Central memory CD4-positive, alpha-beta T cell (primary cell): Measurements from ENCODE around the gene RBMS2.
"Not testable (repeated sequence)": the region's sequence is repeated elsewhere in the genome, so short reads cannot be mapped to it uniquely, and the experiment has no call there.

Source experiments
- DNase-seq: peaks from one replicate; pipeline ENCODE4 v3.0.0; 2022

Gene RBMS2

GRCh38 chr12:56518570-56518969 is 3.0 kb upstream of the RBMS2 start:
- no peak for DNase-seq

DNA sequence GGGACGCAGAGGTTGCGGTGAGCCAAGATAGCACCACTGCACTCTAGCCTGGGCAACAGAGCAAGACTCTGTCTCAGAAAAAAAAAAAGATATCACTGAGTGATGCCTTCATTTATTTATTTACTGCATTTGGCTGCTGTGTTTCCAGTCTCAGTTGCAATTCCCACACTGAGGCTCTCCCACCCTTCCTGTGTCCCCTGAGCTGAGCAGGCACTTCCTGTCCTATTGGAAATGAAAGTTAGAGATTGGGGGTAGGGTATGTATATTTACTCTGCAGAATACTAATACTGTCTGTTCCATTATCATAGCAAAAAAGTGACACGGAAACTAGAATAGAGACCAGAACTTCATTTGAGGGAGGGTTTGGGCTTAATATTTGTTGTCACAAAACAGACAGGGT is 1.6 kb upstream of the RBMS2 start:
- no peak for DNase-seq

DNA sequence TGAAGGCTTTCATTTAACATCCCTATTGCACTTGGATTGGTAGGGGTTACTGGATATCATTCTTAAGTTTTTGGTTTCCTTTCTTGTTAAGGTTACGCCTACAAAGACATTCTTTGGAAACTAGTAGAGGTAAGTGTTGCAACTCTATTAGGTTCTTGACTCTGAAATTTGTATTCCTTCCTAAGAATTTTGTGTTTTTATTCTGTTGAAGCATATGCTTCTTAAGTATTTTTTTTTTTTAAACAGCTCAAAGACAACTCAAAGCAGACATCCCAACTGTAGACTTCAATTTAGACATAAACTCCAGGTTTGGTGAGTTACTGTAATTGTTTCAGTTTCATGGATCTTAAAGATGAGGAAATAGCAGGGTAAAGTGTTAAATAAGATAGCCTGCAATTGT is 1.1 kb upstream of the RBMS2 start:
- DNase-seq: no peak

DNA sequence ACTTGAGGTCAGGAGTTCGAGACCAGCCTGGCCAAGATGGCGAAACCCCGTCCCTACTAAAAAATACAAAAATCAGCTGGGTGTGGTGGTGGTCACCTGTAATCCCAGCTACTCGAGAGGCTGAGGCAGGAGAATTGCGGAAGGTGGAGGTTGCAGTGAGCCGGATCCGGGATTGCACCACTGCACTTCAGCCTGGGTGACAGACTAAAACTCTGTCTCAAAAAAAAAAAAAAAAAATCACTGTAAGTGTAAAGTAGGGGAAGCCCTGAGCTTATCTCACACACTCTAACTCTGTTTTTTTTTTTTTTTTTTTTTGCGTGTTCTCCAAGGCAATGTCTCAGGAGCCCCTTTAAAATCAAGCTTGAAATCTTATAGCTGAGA is 421 bp upstream of the RBMS2 start:
- no peak for DNase-seq

DNA sequence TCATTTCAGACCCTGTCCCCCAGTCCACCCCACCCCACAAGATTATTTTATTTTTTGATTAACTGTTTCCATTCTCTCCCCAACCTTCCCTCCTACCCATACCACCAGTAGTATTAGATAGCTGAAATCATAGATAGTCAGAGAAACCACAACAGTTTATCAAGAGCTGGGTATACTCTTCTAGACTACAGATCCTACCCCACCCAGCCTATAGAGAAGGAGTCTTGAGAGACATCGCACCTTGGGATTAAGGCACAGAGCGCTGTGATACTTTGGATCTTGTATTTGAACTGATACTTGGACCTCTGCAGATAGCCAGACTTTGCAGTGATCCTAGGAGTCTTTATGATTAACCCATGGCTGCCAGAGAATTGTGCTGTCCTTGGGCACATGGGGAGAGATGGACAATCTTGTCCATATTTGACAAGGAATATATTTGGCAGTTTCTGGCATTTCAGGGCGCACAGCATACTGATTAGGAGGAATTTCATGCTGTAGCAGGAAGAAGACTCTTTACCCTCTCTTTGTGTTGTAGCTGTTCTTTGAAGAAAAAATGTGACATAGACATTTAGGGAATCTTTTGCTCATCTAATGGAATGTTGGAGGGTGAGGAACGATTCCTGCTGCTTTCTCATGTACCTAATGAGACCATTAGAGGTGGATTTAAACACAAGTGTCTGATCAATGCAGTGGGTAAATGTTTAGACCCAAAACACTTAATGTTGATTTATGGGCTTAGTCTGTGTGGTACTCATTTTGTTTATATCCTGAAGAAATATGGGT is 982 bp downstream of the RBMS2 start:
- no peak for DNase-seq

DNA sequence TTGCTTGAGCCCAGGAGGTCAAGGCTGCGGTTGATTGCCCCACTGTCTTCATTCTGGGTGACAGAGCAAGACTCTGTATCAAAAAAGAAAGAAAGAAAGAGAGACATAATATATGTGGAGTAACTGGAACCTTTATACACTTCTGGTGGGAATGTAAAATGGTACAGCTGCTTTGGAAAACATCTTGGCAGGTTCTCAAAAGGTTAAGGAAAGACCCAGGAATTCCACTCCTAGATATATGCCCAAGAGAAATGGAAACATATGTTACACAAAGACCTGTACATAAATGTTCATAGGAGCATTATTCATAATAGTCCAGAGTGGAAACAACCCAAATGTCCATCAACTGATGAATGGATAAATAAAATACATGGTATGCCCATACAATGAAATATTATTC is 7.2 kb downstream of the RBMS2 start:
- no peak for DNase-seq

DNA sequence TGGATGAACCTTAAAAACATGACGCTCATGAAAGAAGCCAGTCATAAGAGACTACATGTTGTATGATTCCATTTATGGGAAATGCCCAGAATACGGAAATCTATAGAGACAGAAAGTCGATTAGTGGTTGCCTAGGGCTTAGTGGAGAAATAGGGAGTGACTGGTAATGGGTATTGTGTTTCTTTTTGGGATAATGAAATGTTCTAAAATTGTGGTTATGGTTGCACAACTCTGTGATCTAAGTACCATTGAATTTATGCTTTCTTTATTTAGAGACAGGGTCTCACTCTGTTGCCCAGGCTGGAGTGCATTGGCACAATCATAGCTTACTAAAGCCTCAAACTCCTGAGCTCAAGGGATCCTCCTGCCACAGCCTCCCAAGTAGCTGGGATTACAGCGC is 8.0 kb downstream of the RBMS2 start:
- DNase-seq: no peak

DNA sequence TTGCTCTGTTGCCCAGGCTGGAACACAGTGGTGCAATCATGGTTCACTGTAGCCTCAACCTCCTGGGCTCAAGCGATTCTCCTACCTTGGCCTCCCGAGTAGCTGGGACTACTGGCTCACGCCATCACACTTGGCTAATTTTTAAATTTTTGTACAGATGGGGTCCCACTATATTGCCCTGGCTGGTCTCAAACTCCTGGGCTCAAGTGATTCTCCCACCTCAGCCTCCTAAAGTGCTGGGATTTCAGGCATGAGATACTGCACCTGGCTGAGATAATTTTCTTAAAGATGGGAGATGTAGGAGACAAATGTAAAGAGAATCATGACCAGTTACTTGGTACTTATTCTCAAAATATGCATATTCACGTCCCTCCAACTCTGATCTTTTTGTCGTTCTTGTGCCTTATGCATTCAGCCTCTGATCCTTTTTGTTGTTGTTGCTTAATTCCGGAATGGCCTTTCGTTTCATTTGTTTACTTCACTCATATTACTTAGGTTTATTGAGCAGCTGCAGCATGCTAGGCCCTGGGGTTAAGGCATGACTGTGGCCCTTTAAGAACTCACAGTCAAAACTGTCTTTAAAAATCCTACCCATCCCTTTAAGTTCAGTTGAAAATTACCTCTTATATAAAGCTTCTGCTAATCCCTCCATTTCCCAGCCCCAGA is 8.9 kb downstream of the RBMS2 start:
- DNase-seq: no peak

DNA sequence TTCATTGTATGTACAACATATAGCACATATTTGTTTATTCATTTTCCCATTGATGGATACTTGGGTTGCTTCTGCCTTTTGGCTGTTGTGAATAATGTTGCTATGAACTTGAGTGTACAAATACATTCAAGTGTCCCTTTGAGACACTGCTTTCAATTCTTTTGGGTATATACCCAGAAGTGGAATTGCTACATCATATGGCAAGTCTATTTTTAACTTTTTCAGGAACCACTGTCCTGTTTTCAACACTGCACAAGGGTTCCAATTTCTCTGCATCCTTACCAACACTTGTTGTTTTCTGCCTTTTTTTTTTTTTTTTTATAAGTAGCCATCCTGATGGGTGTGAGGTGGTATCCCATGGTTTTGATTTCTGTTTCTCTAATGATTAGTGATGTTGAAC is 15.9 kb downstream of the RBMS2 start:
- no peak for DNase-seq

DNA sequence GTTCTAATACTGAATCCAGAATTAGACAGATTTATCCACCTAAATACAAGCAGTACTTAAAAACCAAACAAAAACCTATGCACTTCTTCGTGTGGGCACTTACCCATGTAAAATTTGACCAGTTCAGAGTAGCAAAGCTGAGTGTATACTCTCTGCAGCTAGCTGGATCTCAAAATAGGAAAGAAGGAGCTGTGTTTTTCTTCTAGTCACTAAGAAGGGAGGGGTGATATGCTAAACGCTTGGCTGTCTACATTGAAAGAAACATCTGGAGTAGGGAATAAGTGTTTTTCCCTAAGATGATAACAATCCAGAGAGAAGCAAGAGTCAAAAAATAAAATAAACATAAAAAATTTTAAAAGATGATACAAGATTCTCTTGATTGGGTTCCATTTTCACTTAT is 20.0 kb downstream of the RBMS2 start:
- no peak for DNase-seq

DNA sequence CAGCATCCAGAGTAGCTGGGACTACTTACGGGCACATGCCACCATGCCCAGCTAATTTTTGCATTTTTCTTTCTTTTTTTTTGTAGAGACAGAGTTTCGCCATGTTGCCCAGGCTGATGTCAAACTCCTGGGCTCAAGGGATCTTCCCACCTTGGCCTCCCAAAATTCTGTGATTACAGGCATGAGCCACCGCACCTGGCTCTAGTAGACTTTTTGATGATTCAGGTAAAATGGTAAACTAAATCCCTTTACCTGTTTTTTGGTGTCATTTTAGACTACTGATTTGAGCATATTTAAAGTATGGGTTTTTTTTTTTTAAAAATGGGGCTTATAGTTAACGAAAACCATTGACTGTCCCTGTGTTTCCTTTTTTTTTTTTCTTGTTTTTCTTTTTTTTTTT is 20.5 kb downstream of the RBMS2 start:
- DNase-seq: no peak

DNA sequence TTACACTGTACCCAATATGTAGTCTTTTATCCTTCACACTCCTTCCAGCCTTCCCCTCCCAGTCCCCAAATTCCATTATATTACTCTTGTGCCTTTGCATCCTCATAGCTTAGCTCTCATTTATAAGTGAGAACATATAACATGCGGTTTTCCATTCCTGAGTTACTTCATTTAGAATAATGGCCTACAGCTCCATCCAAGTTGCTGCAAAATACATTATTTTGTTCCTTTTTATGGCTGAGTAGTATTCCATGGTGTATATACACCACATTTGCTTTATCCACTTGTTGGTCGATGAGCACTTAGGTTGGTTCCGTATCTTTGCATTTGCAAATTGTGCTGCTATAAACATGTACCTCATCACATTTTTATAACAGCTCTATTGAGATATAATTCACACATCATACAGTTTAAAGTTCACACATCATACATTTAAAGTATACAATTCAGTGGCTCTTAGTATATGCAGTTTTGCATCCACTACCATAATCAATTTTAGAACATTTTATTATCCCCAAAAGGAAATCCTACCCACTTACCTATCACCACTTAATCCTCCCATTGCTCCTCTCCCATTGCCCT is 23.5 kb downstream of the RBMS2 start:
- no peak for DNase-seq

GRCh38 chr12:56546680-56547079 is 25.1 kb downstream of the RBMS2 start:
- DNase-seq: no peak

GRCh38 chr12:56551070-56551469 is 29.4 kb downstream of the RBMS2 start:
- DNase-seq: no peak

DNA sequence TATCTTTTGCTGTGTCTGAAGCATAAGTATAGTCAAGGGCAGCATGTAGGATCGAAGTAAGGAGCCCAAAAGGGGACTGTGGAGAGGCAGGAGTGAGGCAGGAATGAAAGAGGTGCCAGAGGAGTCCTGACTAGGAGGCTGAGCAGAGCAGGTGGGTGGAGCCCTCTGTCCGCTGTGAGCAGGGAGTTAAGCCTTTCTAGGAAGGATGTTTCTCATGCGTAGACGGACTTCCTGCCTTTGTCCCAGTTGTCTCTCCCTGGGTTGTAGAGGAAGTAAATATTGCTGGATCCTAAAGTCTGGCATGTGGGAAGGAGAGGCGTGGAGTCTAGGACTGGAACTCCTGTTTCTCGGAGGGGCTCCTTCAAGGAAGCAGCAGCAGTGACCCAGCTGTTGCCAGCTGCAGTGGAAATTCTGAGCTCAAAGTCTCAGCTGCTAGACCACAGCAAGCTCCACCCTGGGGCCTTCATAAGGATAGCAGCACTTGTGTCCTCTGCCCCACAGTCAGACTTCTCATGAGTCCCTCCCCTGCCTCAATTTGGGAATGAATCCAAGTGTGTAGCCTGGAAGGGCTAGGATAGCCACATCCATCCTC is 44.0 kb downstream of the RBMS2 start:
- no peak for DNase-seq

DNA sequence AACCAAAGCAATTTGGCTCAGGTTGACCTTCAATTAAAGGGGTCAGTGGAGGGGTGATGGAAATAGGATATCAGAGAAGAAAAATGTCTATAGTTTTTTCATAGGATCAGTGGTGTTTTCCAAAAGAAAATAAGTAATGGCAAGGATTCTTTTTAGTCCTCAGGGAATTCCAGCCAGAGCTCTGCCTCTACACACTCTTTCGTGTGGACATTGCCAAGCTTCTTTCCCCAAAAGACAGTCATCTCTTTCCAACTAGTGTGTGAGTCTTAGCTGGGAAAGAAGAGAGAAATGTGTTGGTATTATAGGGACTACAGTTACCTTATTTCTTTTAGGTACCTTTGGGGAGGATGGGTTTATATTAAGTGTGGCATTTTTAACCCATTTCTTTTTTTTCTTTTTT is 46.5 kb downstream of the RBMS2 start:
- no peak for DNase-seq

DNA sequence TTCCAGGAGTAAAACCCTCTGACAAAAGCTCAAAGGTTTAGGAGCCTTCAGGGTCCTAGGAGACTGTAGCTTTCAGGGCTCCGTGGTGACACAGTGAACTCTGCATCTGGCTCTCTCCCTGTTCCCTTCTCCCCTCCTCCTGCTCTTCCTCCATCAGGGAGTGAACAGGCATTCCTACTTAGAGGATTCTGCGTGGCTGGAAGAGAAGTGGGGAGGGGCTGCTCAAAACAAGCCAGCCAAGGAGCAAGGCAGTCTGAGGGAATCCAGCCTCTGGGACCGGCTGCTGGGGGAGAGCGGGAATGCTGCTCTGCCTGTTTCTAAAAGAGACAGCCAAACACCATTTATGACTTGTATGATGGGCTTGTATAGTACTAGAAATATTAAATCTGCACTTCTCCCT is 49.5 kb downstream of the RBMS2 start:
- DNase-seq: no peak

DNA sequence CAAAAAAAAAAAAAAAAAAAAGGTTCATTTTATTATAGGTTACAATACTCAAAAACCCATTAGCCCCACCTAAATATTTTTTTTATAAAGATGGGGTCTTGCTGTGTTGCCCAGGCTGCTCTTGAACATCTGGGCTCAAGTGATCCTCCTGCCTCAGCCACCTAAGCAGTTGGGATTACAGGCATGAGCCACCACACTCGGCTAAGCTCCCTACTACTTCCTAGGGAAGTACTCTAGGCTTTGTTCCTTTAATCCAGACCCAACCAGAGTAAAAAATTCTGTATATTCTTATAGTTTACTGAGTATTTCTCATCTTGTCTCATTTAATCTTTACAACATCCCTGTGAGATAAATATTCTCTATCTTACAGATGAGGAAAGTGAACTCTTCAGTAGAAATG is 50.7 kb downstream of the RBMS2 start:
- no peak for DNase-seq

DNA sequence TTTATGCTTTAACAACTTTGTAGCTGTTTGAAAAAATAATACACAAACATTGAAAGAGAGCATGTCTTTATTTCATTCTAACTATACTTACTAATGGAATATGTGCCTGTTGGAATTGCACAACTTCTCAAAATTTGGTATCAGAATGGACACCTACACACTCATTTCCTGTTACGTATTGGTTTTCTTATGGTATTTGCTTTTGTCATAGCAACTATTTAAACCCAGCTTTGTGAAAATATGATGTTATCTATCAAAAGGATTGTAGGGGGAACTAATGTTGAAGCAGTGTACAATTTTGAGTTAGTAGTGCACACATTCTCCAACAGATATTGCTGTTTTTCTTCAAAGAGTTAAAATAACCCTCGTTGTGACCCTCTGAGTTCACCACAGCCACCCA is 52.6 kb downstream of the RBMS2 start:
- DNase-seq: no peak

- DNase-seq: not testable (repeated sequence)
Observed at GRCh38 chr12:56577248-56577647, 55.6 kb downstream of the RBMS2 start.

DNA sequence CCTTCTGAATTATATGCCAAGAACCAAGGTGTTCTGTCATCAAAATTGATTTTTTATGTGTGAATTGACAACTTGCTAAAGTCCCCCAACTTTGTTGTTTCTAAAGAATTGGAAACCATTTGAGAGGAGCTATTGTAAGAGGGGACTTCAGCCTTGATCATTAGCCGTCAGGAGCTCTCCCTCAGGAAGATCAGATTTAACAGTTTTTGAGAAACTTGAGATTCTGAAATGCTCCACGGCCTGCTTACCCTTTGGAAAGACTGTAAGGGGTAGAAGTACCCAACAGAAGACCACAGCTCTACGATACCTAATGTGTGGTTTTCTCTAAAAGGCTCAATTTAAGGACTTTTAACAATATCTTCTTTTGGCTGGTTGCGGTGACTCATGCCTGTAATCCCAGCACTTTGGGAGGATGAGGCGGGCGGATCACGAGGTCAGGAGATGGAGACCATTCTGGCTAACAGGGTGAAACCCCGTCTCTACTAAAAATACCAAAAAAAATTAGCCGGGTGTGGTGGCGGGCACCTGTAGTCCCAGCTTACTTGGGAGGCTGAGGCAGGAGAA is 57.4 kb downstream of the RBMS2 start:
- no peak for DNase-seq

DNA sequence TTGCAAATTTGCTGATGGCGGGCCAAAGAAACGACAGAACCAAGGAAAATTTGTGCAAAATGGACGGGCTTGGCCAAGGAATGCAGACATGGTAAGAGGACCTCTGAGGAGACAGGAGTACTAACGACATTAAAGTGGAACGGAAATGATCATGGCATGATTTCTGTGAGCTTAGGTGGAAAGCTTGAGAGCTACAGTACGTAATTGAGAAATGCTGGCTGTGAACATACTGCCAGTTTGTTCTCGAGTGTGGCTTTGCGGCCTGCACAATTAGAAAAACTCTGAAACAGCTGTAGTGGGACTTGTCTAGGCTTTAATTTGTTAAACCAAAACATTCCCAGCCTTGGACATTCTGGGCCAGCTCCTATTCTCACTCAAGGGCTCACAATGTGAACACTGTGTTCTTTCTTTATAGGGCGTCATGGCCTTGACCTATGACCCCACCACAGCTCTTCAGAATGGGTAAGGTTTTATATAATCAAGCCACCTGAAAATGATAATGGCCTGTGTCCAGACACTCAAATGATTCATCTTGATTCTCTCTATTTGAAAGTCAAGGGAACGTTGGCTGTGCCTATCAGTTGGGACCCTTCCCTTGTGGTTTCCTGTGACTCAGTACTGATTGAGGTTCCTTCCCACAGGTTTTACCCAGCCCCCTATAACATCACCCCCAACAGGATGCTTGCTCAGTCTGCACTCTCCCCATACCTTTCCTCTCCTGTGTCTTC is 60.0 kb downstream of the RBMS2 start:
- peak; percentile 9 for DNase-seq

GRCh38 chr12:56585098-56585497 is 63.5 kb downstream of the RBMS2 start:
- DNase-seq: no peak
